ENCODE measurements around the gene HSPA1B.
"Not testable (repeated sequence)": the region's sequence is repeated elsewhere in the genome, so short reads cannot be mapped to it uniquely, and the experiment has no call there.

HSPA1B gene

DNA sequence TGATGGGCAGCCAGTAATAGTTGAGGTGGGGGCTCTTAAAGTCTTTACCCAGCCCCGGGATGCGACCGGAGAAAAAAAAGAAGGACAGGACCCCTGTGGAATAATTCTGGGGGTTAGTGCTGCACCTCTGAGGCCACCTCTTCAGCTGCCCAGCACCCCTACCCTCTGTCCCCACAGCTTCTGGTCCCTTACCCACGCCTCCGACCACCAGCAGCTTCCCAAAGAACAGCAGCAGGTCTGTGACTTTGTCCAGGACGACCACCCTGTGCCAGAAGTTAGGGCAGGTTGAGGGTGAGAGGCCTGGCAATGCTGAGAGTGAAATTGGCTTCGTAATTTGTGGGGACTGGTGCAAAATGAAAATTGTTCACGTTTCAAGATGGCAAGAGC lies 37.3 kb downstream of the HSPA1B start:
- Histone ChIP-seq H3K4me3 (ENCODE audit: low read length) (no peak overlapping the region; the same call in 1 of the 2 replicates), H3K79me2 (ENCODE audit: control insufficient read depth, low read length) (0 out of 2 replicates have a peak, but pooled peaks cover 8% of the 10 kb centered on the region), H3K36me3 (ENCODE audit: control insufficient read depth, low read length) (peaks cover 4% of the 10 kb centered on the region; the same call in 1 of the 2 replicates), H3K4me2 (ENCODE audit: low read length) (peak overlapping the region; percentile 77; the same call in 1 of the 2 replicates), H4K20me1 (ENCODE audit: control insufficient read depth, insufficient read depth, low read depth, low read length) (no peaks in the 10 kb centered on the region), H3K9me3 (ENCODE audit: control insufficient read depth, insufficient read depth, low read length) (no peaks in the 10 kb centered on the region), H3K27me3 (ENCODE audit: control insufficient read depth, low read length) (peaks cover 14% of the 10 kb centered on the region), H3K27ac (ENCODE audit: low read depth, low read length) (no peak overlapping the region), H3K9me2 (replicated peaks; ENCODE audit: control insufficient read depth, low read length) (no peaks in the 10 kb centered on the region), H3K4me1 (ENCODE audit: control insufficient read depth, low read length) (peaks cover 23% of the 10 kb centered on the region), H3F3A (ENCODE audit: control insufficient read depth, insufficient read depth) (0 out of 2 replicates have a peak, but pooled peaks cover 5% of the 10 kb centered on the region)
- no peak for TF ChIP-seq CTCF (IDR thresholded peaks at IDR 0.05; ENCODE audit: low read depth, low read length, poor library complexity, severe bottlenecking)
- no peak for TF ChIP-seq EZH2phosphoT487 (IDR thresholded peaks at IDR 0.05; ENCODE audit: borderline replicate concordance, low read length)

DNA sequence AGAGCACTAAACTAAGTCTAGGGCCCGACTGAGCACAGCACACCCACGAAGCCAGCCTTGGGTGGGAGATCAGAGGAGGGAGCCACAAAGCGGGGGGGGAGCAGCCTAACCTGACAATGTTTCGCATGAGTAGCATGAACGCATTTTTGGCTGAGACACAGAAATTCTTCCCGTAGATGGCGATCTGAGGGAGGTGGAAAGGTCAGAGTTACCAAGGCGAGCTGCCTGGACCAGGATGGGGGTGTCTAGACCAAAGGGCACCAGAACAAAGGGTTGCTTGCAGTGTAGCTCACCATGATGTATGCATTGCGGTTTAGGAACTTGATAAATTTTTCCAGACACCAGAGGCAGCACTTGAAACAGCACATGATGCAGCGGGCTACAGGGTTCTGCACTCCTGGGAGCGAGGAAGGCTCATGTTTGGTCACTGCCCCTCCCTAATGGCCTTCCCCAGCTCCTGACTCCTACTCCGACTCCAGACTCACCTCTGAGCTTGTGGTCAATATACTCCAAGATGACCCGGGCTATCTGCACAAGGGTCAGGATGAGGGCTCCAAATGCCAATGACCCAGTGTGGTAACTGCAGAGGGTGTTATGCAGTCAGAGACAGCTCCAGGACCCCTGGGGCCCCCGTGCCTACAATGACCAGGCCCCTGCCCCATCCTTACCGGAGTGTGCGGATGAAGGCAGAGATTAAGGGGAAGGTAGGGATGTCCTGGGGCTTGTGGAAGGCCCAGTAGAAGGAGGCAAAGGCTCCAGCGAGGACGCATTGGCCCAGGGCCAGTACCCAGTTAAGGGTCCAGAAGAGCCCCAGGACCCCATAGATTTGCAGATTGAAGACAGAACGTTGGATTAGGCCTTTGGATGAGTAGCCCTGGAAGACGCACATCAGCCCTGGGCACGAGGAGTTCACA lies 37.9 kb downstream of the HSPA1B start:
- no peaks in the 10 kb centered on the region for H3K9me3 ChIP-seq (ENCODE audit: control insufficient read depth, insufficient read depth, low read length)
- no peak for TF ChIP-seq CTCF (IDR thresholded peaks at IDR 0.05; ENCODE audit: low read depth, low read length, poor library complexity, severe bottlenecking)
- TF ChIP-seq EZH2phosphoT487 (IDR thresholded peaks at IDR 0.05; ENCODE audit: borderline replicate concordance, low read length): no peak
- 0 out of 2 replicates have a peak, but pooled peaks cover 5% of the 10 kb centered on the region for H3F3A ChIP-seq (ENCODE audit: control insufficient read depth, insufficient read depth)
- peaks cover 23% of the 10 kb centered on the region for H3K4me1 ChIP-seq (ENCODE audit: control insufficient read depth, low read length)
- H3K9me2 ChIP-seq (replicated peaks; ENCODE audit: control insufficient read depth, low read length): no peaks in the 10 kb centered on the region
- H3K4me2 ChIP-seq (ENCODE audit: low read length): no peak overlapping the region
- H3K79me2 ChIP-seq (ENCODE audit: control insufficient read depth, low read length): 0 out of 2 replicates have a peak, but pooled peaks cover 8% of the 10 kb centered on the region
- no peaks in the 10 kb centered on the region for H3K36me3 ChIP-seq (ENCODE audit: control insufficient read depth, low read length)
- H3K27ac ChIP-seq (ENCODE audit: low read depth, low read length): no peak overlapping the region
- H3K27me3 ChIP-seq (ENCODE audit: control insufficient read depth, low read length): peaks cover 14% of the 10 kb centered on the region
- H4K20me1 ChIP-seq (ENCODE audit: control insufficient read depth, insufficient read depth, low read depth, low read length): no peaks in the 10 kb centered on the region
- H3K4me3 ChIP-seq (ENCODE audit: low read length): no peak overlapping the region

DNA sequence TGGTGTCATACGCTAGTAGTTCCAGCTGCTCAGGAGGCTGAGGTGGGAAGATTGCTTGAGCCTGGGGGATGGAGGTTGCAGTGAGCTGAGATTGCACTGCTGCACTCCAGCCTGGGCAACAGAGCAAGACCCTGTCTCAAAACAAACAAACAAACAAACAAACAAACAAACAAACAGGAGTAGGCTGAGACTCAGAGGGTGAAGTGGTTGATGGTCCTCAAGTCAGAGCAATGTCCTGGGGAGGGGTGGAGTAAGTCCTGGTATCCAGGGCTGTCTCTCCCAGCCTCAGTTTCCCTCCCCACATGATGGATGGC lies 41.1 kb downstream of the HSPA1B start:
- Histone ChIP-seq H3K27me3 (ENCODE audit: control insufficient read depth, low read length) (peaks cover 14% of the 10 kb centered on the region), H3K4me1 (ENCODE audit: control insufficient read depth, low read length) (peaks cover 10% of the 10 kb centered on the region)
- not testable (repeated sequence) for H3K27ac ChIP-seq (ENCODE audit: low read depth, low read length); H3K9me2 ChIP-seq (replicated peaks; ENCODE audit: control insufficient read depth, low read length); H4K20me1 ChIP-seq (ENCODE audit: control insufficient read depth, insufficient read depth, low read depth, low read length); H3K4me2 ChIP-seq (ENCODE audit: low read length); H3K9me3 ChIP-seq (ENCODE audit: control insufficient read depth, insufficient read depth, low read length); H3K36me3 ChIP-seq (ENCODE audit: control insufficient read depth, low read length); H3K4me3 ChIP-seq (ENCODE audit: low read length); H3K79me2 ChIP-seq (ENCODE audit: control insufficient read depth, low read length); H3F3A ChIP-seq (ENCODE audit: control insufficient read depth, insufficient read depth)

DNA sequence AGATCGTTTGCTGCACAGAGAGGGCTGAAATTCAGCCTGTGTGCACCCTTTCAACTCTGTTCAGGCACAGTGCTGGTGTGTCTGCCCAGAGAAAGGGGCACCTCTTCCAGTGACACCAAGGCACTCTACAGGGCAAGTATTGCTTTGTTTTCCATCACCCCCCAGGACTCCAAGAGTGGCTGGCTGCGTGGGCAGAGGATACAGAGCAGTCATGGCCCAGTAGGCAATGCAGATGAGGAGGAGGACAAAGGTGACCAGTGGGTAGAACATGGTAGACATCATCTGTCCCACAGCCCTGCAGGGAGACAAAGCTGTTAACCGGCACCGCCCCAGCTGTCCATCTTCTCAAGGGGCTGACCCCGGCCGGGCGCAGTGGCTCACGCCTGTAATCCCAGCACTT lies 41.8 kb downstream of the HSPA1B start:
- no peak overlapping the region for H3K4me3 ChIP-seq (ENCODE audit: low read length)
- H3K79me2 ChIP-seq (ENCODE audit: control insufficient read depth, low read length): 0 out of 2 replicates have a peak, but pooled peaks cover 3% of the 10 kb centered on the region
- H3K4me1 ChIP-seq (ENCODE audit: control insufficient read depth, low read length): peaks cover 10% of the 10 kb centered on the region
- no peaks in the 10 kb centered on the region for H4K20me1 ChIP-seq (ENCODE audit: control insufficient read depth, insufficient read depth, low read depth, low read length)
- peaks cover 14% of the 10 kb centered on the region for H3K27me3 ChIP-seq (ENCODE audit: control insufficient read depth, low read length)
- H3K4me2 ChIP-seq (ENCODE audit: low read length): no peak overlapping the region
- H3K9me2 ChIP-seq (replicated peaks; ENCODE audit: control insufficient read depth, low read length): no peaks in the 10 kb centered on the region
- no peaks in the 10 kb centered on the region for H3F3A ChIP-seq (ENCODE audit: control insufficient read depth, insufficient read depth)
- H3K27ac ChIP-seq (ENCODE audit: low read depth, low read length): no peak overlapping the region
- H3K9me3 ChIP-seq (ENCODE audit: control insufficient read depth, insufficient read depth, low read length): no peaks in the 10 kb centered on the region
- TF ChIP-seq CTCF (IDR thresholded peaks at IDR 0.05; ENCODE audit: low read depth, low read length, poor library complexity, severe bottlenecking) (no peak), EZH2phosphoT487 (IDR thresholded peaks at IDR 0.05; ENCODE audit: borderline replicate concordance, low read length) (no peak)
- no peaks in the 10 kb centered on the region for H3K36me3 ChIP-seq (ENCODE audit: control insufficient read depth, low read length)
